ENCODE data around the gene NR6A1.

The NR6A1 gene

DNA sequence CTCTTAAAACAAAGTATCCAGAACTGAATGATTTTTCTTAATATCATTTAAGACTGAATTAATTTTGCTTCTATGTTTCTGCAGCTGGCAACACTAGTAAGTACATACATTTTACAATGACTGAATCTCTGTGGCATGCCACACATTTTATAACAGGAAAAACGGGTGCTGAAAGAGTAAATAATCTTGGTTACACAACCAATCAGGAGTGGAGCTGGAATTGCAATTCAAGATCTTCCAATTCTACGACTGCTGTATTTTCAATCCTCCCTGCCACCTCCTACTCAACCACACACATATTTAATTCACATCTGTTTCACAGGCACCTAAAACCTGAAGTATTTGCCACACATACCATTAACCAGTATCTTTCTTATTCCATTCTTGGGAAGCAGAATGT, 211.2 kb downstream of the NR6A1 start:
- H3K27me3 ChIP-seq (ENCODE audit: insufficient read depth, low read length, poor library complexity, severe bottlenecking), result no peaks in the 10 kb centered on the region
- no peak for TF ChIP-seq EZH2phosphoT487 (IDR thresholded peaks at IDR 0.05; ENCODE audit: borderline replicate concordance)
- TF ChIP-seq, protein P1, sequence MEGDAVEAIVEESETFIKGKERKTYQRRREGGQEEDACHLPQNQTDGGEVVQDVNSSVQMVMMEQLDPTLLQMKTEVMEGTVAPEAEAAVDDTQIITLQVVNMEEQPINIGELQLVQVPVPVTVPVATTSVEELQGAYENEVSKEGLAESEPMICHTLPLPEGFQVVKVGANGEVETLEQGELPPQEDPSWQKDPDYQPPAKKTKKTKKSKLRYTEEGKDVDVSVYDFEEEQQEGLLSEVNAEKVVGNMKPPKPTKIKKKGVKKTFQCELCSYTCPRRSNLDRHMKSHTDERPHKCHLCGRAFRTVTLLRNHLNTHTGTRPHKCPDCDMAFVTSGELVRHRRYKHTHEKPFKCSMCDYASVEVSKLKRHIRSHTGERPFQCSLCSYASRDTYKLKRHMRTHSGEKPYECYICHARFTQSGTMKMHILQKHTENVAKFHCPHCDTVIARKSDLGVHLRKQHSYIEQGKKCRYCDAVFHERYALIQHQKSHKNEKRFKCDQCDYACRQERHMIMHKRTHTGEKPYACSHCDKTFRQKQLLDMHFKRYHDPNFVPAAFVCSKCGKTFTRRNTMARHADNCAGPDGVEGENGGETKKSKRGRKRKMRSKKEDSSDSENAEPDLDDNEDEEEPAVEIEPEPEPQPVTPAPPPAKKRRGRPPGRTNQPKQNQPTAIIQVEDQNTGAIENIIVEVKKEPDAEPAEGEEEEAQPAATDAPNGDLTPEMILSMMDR (conservative IDR thresholded peaks at IDR 0.05; ENCODE audit: low read length), result no peak
- no peaks in the 10 kb centered on the region for H3K9me3 ChIP-seq (ENCODE audit: insufficient read depth, low read depth, low read length)
- H2AFZ ChIP-seq (ENCODE audit: low read length), result no peak overlapping the region
- no peaks in the 10 kb centered on the region for H3F3A ChIP-seq (ENCODE audit: low read depth)
- H3K4me3 ChIP-seq (ENCODE audit: low read length, poor library complexity, severe bottlenecking), result no peak overlapping the region
- no peak overlapping the region for H3K9ac ChIP-seq (ENCODE audit: low read depth, low read length, poor library complexity, severe bottlenecking)
- no peaks in the 10 kb centered on the region for H4K20me1 ChIP-seq (ENCODE audit: insufficient read depth, low read length, poor library complexity, severe bottlenecking)
- H3K4me1 ChIP-seq (ENCODE audit: insufficient read depth, low read length, poor library complexity, severe bottlenecking), result peaks cover 8% of the 10 kb centered on the region
- no peak overlapping the region for H3K4me2 ChIP-seq (ENCODE audit: low read depth, low read length, poor library complexity, severe bottlenecking)
- H3K9me2 ChIP-seq (replicated peaks; ENCODE audit: low read depth, low read length), result no peaks in the 10 kb centered on the region
- no peaks in the 10 kb centered on the region for H3K79me2 ChIP-seq (ENCODE audit: insufficient read depth, low read length)
- no peaks in the 10 kb centered on the region for H3K36me3 ChIP-seq (ENCODE audit: insufficient read depth, low read length)

DNA sequence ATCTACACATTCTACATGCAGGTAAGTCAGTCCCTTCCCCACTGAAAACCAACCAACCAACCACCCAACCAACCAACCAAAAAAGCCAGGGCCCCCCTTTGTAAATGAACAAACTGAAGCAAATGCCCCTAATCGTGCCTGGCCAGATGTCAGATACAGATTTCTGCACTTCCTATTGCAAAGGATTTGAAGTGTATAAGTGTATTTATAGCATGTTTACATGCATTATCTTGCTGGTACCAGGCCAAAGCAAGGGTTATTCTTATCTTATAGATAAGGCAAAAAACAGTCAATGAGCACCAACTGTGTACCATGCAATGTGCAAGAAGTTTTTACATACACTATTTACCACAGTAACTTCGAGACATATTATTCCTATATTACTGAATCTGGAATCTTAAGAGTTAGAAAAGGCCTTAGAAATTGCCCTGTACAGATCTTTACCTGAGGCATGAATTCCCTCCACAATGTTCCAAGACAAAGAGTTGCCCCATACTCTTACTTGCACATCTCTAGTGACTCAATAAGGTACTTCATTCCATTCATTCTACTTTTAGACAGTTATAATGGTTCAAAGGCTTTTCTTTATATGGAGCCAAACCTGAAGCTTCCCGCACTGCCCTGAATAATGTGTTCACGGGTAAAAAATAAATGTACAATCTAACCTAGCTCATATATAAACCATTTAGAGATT, 212.2 kb downstream of the NR6A1 start:
- Histone ChIP-seq H3K27me3 (ENCODE audit: insufficient read depth, low read length, poor library complexity, severe bottlenecking) (no peaks in the 10 kb centered on the region), H3K4me3 (ENCODE audit: low read length, poor library complexity, severe bottlenecking) (no peak overlapping the region), H4K20me1 (ENCODE audit: insufficient read depth, low read length, poor library complexity, severe bottlenecking) (no peaks in the 10 kb centered on the region), H3K9me2 (replicated peaks; ENCODE audit: low read depth, low read length) (no peaks in the 10 kb centered on the region), H3K4me2 (ENCODE audit: low read depth, low read length, poor library complexity, severe bottlenecking) (no peak overlapping the region), H3K79me2 (ENCODE audit: insufficient read depth, low read length) (no peaks in the 10 kb centered on the region), H3K9me3 (ENCODE audit: insufficient read depth, low read depth, low read length) (no peaks in the 10 kb centered on the region), H3K36me3 (ENCODE audit: insufficient read depth, low read length) (no peaks in the 10 kb centered on the region), H3F3A (ENCODE audit: low read depth) (no peaks in the 10 kb centered on the region), H2AFZ (ENCODE audit: low read length) (no peak overlapping the region), H3K9ac (ENCODE audit: low read depth, low read length, poor library complexity, severe bottlenecking) (no peak overlapping the region), H3K4me1 (ENCODE audit: insufficient read depth, low read length, poor library complexity, severe bottlenecking) (peaks cover 8% of the 10 kb centered on the region)
- no peak for TF ChIP-seq EZH2phosphoT487 (IDR thresholded peaks at IDR 0.05; ENCODE audit: borderline replicate concordance)
- TF ChIP-seq, protein P1 (conservative IDR thresholded peaks at IDR 0.05; ENCODE audit: low read length), result no peak

DNA sequence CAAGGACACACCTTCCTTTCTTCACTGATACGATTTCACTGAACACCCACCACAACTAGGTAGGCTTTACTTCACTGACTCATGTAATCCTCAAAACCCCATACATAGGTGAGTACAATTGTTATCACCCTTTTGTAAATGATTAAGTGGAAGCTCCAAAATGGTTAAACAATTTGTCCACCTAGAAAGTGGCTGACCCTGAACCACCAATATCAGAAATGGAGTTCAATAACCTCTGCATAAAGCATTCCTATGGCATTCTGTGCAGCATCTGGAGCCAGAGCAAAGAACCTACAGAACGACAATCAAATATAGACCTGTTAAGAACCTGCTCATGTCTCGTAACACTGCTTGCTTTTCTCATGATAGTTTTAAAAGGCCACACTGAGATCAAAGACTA, 213.2 kb downstream of the NR6A1 start:
- H2AFZ ChIP-seq (ENCODE audit: low read length), result no peak overlapping the region
- TF ChIP-seq, protein P1 (conservative IDR thresholded peaks at IDR 0.05; ENCODE audit: low read length), result no peak
- TF ChIP-seq EZH2phosphoT487 (IDR thresholded peaks at IDR 0.05; ENCODE audit: borderline replicate concordance), result no peak
- no peaks in the 10 kb centered on the region for H3K9me3 ChIP-seq (ENCODE audit: insufficient read depth, low read depth, low read length)
- peaks cover 8% of the 10 kb centered on the region for H3K4me1 ChIP-seq (ENCODE audit: insufficient read depth, low read length, poor library complexity, severe bottlenecking)
- no peaks in the 10 kb centered on the region for H3K36me3 ChIP-seq (ENCODE audit: insufficient read depth, low read length)
- no peak overlapping the region for H3K4me2 ChIP-seq (ENCODE audit: low read depth, low read length, poor library complexity, severe bottlenecking)
- no peaks in the 10 kb centered on the region for H3F3A ChIP-seq (ENCODE audit: low read depth)
- no peak overlapping the region for H3K9ac ChIP-seq (ENCODE audit: low read depth, low read length, poor library complexity, severe bottlenecking)
- H3K79me2 ChIP-seq (ENCODE audit: insufficient read depth, low read length), result no peaks in the 10 kb centered on the region
- H3K9me2 ChIP-seq (replicated peaks; ENCODE audit: low read depth, low read length), result no peaks in the 10 kb centered on the region
- H4K20me1 ChIP-seq (ENCODE audit: insufficient read depth, low read length, poor library complexity, severe bottlenecking), result no peaks in the 10 kb centered on the region
- no peak overlapping the region for H3K4me3 ChIP-seq (ENCODE audit: low read length, poor library complexity, severe bottlenecking)
- H3K27me3 ChIP-seq (ENCODE audit: insufficient read depth, low read length, poor library complexity, severe bottlenecking), result no peaks in the 10 kb centered on the region

All from Loucy (cell line).